Activated CD4-positive, alpha-beta T cell treated with anti-CD3 and anti-CD28 coated beads for 4 hours (primary cell): ENCODE measurements around the gene KNSTRN.

Source experiments
- DNase-seq, 2 donors: peaks; one replicate each; pipeline ENCODE4 v3.0.0-alpha.2; 2020

KNSTRN gene

DNA sequence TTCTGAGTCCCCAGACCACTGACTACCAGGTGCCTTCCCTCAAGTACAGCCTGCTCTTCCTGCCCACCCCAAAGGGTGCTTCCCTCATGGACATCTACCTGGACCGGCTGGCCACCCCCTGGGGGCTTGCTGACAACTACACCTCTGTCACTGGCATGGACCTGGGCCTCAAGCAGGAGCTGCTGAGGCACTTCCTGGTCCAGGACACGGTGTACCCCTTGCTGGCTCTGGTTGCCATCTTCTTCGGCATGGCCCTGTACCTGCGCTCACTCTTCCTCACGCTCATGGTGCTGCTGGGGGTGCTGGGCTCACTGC is 15.2 kb upstream of the KNSTRN start:
- DNase-seq, result no peak

DNA sequence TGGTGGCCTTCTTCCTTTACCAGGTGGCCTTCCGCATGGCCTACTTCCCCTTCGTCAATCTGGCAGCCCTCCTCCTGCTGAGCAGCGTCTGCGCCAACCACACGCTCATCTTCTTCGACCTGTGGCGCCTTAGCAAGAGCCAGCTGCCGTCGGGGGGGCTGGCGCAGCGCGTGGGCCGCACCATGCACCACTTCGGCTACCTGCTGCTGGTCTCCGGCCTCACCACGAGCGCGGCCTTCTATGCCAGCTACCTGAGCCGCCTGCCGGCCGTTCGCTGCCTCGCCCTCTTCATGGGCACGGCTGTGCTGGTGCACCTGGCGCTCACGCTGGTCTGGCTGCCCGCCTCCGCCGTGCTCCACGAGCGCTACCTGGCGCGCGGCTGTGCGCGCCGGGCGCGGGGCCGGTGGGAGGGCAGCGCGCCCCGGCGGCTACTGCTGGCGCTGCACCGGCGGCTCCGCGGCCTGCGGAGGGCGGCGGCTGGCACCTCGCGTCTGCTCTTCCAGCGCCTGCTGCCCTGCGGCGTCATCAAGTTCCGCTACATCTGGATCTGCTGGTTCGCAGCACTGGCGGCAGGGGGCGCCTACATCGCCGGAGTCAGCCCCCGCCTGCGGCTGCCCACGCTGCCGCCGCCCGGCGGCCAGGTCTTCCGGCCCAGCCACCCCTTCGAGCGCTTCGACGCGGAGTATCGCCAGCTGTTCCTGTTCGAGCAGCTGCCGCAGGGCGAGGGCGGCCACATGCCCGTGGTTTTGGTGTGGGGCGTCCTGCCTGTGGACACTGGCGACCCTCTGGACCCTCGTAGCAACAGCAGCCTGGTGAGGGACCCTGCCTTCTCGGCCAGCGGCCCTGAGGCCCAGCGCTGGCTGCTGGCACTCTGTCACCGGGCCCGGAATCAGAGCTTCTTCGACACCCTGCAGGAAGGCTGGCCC is 14.6 kb upstream of the KNSTRN start:
- peak; percentile 80 to 86 for DNase-seq

DNA sequence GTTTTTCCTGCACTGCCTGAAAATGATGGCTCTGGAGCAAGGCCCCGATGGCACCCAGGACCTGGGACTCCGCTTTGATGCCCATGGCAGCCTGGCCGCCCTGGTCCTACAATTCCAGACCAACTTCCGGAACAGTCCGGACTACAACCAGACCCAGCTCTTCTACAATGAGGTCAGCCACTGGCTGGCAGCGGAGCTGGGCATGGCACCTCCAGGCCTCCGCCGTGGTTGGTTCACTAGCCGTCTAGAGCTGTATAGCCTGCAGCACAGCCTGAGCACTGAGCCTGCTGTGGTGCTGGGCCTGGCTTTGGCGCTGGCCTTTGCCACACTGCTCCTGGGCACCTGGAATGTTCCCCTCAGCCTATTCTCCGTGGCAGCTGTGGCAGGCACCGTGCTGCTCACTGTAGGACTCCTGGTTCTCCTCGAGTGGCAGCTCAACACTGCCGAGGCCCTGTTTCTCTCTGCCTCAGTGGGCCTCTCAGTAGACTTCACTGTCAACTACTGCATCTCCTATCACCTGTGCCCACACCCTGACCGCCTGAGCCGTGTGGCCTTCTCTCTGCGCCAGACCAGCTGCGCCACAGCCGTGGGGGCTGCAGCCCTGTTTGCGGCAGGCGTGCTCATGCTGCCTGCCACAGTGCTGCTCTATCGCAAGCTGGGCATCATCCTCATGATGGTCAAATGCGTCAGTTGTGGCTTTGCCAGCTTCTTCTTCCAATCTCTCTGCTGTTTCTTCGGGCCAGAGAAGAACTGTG is 13.6 kb upstream of the KNSTRN start:
- no peak for DNase-seq

DNA sequence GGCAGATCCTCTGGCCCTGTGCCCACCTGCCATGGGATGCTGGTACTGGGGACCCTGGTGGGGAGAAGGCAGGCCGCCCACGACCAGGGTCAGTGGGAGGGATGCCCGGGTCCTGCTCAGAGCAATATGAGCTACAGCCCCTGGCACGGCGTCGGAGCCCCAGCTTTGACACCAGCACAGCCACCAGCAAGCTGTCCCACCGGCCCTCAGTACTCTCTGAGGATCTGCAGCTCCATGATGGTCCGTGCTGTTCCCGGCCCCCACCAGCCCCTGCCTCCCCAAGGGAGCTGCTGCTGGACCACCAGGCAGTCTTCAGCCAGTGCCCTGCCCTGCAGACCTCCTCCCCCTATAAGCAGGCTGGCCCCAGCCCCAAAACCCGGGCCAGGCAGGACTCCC is 13.0 kb upstream of the KNSTRN start:
- DNase-seq, result no peak

DNA sequence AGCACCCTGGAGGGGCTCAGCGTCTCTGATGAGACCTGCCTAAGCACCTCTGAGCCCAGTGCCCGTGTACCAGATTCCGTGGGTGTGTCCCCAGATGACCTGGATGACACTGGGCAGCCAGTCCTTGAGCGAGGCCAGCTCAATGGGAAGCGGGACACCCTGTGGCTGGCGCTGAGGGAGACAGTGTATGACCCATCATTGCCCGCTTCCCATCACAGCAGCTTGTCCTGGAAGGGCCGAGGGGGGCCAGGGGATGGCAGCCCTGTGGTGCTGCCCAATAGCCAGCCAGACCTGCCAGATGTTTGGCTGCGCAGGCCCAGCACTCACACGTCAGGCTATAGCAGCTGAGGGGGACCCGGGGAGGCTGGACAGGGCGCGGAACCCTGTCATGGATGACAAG is 12.6 kb upstream of the KNSTRN start:
- DNase-seq, result no peak

DNA sequence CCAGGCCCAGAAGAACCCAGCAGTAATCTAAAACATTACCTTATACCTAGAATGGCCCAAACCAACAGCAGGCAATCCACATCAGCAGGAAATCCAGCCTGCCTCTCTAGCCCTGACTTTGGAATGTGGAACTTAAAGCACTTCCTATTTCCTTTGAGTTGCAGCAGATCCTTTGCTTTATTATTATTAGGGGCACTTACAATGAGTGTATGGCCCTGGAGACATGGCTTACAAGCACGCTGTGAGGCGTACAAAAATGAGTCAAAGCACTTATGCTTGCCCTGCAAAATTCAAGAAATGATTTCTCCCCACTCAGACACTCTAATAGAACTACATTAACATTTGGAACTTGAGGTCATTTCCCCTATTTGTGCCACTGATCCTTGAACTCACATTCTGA is 9.5 kb upstream of the KNSTRN start:
- DNase-seq, result no peak

DNA sequence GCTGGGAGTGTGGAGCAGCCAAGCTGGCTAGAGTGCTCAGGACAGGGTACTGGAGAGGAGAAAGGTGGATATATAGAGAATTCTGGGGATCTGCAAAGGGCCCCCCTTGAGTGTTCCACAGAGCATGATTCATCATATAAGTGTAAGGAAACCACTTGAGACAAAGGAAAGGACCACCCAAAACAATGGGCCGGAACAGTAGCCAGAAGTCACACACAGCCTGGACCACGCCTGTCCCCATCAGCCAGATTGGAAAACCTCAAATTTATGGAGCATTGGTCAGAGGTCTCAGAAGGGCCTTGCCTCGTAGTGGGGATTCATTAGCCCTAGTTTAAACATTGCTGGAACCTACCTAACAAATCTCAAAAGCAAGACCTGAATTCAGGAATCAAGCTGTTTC is 4.9 kb upstream of the KNSTRN start:
- no peak for DNase-seq

DNA sequence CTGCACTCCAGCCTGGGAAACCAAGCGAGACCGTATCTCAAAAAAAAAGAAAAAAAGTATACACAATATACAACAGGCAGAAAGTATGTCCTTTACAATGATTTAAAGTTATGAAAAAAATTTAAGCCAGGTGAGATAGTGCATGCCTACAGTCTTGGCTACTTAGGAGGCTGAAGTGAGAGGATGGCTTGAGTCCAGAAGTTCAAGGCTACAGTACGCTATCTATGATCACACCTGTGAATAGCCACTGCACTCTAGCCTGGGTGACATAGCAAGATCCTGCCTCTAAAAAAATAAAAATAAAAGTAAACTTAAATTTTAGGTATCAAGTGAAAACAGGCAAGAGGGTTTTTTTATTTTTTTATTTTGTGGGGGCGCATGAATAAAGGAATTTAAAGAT is 3.1 kb upstream of the KNSTRN start:
- no peak for DNase-seq

DNA sequence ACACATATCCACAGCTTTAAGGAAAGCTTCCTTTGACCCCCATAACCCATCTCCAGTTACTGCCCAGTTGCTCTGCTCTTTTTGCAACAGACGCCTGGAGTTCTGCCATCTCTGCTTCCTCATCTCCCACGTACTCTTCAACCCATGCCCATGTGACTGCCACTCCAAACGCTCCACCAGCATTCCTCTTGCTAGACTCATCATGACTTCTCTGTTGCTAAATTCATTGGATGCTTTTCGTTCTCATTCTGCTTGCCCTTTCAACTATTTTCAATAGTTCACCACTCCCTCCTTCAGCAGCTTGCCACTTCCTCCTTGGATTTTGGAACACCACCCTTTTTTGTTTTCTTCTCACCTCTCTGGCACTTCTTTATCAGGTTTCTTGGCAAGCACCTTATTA is 2.7 kb upstream of the KNSTRN start:
- DNase-seq, result no peak

DNA sequence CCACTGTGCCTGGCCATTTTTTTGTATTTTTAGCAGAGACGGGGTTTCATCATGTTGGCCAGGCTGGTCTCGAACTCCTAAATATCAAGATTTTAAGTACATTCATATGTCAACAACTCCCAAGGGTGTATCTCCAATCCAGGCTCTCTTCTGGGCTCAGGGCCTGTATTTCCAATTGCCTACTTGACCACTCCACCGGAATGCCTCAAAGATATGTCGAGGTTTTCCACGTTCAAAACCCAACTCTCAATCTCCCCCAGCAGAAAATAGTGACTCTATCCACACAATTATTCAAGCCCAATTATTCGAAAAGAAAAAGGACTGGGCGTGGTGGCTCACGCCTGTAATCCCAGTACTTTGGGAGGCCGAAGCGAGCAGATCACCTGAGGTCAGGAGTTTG is 1.9 kb upstream of the KNSTRN start:
- no peak for DNase-seq

DNA sequence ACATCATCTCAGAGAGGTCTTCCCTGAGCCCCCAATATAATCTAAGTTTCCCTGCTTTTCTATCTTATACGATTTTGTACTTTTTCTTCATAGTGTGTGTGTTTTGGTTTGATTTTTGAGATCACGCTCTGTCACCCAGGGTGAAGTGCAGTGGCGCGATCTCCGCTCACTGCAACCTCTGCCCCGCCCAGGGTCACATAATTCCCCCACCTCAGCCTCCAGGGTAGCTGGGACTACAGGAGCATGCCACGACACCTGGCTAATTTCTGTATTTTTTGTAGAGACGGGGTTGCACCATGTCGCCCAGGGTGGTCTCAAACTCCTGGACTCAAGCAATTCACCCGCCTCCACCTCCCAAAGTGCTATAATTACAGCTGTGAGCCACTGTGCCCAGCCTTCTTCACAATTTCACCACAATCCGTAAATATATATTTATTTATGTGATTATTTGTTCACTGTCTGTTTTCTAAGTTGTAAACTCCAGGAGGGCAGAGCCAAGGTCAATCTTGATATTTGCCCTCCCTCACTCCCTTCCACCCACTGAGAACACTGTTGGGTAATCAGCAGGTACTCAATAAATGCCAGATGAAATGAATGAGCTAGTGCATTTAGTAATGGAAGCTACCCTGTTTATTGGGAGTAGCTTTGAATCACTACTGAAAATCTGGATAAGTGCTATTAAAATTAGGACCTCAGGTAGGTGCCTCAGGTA is 547 bp upstream of the KNSTRN start:
- no peak for DNase-seq

DNA sequence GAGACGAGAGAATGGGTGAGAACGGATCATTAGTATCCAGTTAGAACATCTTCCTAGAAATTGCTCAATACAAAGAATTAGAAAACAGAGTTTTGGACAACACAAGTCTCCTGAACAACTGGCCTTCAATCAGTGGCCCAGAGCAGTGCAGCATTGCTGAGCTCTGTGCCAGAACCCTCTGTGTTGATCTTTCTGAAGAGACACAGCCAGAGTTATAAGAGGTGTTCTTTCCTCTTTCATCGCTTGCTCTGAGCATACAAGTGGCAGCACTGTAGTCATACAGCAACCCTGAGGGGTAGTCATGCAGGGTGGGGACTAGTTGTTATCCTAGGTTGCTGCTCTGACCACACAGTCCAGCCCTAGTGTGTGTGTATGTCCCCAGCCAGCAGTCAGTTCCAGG is 4.0 kb downstream of the KNSTRN start:
- no peak for DNase-seq

DNA sequence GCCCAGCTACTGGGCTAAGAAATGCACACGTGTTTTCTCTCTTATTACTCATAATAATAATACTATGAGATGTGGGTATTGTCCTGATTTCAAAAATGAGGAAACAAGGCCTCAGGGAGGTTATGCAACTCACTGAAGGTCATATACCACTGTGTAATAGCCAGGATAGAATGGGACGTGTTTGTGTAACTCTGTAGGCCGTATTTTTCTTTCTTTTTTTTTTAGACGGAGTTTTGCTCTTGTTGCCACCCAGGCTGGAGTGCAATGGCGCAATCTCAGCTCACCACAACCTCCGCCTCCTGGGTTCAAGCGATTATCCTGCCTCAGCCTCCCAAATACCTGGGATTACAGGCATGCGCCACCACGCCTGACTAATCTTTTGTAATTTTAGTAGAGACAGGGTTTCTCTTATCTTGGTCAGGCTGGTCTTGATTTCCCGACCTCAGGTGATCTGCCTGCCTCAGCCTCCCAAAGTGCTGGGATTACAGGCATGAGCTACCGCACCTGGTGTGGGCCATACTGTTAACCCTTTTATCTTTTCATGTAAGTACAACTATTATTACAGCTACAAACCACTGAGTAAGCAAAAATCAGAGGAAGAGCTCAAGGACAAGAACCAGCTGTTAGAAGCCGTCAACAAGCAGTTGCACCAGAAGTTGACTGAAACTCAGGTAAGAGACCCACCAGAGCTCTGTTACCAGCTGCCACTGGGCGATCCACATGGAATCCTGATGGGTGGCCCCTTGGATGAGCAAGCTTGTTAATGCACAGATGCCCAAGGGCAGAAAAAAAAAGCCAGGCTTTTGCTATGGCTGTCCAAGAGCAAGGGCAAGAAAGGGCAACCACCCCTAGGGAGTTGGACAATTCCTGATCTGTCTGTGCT is 6.7 kb downstream of the KNSTRN start:
- DNase-seq, result no peak

DNA sequence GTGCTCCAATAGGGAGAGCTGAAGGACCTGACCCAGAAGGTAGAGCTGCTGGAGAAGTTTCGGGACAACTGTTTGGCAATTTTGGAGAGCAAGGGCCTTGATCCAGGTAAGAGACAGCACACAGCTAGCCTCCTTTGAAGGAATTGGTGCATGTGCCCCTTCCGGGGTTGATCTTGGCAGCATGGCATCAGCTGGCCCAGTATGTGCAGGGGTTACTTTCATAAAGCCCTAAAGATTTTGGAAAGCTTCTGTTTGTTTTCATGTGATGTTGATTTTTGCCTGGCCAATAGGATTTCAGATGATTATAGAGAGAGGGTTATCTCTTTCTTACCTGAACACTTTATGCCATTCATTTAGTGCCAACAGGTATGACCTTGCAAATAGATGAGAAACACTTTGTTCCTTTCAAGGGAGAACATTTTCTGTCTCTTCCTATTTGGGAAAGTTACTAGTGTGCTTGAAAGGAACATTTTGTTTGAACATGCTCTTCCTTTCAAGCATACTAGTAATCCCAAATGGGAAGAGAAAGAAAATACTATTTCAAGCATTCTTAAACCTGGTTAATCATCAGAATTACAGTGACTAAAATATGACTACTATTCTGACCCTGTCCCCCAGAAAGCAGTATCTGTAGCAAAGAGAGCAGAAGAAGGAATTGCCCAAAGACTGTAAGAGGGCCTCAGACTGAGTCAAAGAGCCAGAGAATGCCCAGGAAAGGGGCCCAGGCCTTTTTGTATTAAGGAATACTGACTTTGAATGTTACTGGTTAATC is 7.5 kb downstream of the KNSTRN start:
- no peak for DNase-seq

DNA sequence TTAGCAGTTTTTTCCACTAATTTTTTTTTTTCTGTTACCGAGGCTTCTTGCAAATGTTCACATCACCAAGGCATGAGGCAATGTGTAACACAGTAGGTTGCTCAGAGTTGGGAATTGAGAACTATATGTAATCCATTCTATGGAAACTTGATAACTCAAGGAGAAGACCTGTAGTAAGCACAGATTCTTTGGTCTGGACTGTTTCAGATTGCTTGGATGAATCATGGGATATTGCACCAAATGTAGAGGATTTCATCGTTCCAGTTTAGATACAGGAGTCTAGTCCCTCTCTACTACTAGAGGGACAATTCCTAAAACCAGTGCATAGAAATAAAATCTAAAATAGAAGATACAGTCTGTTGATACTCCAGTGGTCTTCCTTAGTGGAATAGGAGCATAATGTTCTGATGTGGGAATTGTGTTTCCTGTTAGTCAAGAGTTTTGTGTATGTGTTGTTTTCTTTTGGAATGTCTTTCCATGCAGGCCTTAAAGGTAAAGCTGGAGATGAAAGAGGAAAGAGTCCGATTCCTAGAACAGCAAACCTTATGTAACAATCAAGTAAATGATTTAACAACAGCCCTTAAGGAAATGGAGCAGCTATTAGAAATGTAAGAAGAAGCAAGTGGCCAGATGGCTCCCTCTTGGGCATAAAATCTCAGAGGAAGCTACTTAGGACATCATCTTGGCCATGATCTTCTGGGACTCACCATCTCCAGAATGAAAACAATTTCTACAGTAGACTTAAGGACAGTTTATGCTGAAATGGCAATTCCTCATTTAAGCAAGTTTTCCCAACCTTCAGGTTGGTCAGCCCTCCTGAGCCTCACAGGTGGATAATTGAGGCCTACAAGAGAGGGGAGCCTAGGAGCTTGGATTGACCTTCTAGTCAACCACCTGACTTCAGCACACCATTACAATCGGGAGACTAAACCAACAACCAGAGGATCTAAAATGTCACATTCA is 10.7 kb downstream of the KNSTRN start:
- no peak for DNase-seq

DNA sequence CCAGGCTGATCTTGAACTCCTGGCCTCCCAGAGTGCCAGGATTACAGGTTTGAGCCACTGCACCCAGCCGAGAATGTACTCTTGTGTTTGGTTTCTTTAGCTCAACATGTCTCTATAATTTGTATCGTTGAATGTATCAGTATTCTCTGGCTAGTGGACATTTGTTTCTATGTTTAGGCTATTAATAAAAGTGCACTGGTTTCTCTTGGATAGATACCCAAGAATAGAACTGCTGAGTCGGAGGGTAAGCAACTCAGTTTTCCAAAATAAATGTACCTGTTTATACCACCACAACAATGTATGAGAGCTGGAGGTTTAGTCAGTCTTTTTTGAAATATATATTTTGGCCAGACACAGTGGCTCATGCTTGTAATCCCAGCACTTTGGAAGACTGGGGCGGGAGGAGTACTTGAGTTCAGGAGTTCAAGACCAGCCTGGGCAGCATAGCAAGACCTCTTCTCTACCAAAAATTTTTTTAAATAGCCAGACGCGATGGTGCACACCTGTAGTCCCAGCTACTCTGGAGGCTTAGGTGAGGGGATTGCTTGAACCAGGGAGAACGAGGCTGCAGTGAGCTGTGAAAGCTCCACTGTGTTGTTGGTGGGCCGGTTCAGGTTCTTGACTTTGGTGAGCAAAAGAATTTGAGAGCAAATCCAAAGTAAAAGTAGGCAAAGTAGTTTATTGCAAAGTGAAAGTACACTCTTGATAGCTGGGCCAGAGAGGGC is 15.3 kb downstream of the KNSTRN start:
- no peak for DNase-seq

DNA sequence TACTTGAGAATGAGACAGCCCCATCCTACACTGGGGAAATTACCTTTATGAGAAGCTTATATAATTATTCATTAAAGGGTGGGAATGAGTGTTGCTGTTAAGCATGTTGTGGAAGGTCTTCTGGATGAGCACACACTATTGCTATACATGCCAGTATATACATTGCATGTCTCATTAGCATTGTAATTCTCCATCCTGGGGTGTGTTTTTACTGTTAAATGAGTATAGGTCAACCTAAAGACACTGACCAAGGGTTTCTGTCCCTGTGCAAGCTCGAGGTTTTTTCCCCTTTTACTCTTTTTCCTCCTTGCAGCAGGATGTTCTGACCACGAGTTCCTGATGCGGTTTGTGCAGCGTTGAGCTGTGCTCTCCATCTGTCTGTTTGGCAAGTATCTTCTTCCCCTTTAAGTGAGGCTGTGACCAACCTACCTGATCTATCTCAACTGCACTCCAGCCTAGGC is 15.9 kb downstream of the KNSTRN start:
- DNase-seq, result no peak

DNA sequence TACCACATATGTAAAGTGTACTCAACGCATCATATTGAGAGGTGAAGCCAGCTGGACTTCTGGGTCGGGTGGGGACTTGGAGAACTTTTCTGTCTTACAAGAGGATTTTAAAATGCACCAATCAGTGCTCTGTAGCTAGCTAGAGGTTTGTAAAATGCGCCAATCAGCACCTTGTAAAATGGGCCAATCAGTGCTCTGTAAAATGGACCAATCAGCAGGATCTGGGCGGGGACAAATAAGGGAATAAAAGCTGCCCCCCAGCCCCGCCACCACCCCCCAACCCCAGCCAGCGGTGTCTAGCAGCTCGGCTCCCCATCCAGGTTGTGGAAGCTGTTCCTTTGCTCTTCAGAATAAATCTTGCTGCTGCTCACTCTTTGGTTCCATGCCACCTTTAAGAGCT is 16.8 kb downstream of the KNSTRN start:
- no peak for DNase-seq

DNA sequence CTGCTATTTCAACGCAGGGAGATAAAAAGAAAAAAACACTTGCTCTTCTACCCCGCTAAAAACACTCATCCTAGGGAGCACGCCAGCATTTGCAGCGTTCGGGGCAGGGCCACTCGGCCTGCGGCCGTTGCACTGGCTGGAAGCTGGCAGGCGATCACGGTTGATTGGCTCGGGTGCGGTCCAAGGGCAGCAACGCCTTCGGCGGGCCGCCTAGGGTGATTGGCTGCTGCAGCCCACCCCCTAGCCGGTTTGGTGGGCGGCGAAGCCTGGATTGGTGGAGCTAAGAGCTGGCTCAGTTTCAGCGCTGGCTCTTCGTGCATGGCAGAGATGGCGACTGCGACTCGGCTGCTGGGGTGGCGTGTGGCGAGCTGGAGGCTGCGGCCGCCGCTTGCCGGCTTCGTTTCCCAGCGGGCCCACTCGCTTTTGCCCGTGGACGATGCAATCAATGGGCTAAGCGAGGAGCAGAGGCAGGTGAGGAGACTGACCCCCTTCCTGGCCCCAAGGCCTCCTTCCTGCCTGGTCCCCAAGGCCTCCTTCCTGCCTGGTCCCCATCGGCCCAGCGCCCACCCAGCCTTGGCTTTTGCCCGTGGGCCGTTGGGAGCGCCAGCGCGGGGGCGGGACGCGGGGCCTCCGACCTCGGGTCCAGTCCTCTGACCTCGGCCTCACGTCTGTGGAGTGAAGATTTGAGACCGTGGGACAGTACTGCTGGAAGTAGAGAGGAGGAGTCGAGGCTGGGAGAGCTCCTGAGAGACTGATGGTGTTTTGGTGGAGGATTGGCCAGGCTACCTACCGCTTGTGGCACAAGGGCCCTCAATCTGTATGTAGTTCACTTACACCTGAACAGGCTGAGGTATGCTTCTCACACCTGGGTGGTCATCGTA is 23.2 kb downstream of the KNSTRN start, which contains the start of gene IVD:
Gene IVD, plus strand, starts transcription at position 295 of the 881 bp plus-strand sequence. Its CDS starts 33 bp downstream, at position 328.
- DNase-seq, result peak; percentile 76 to 81
